Hepatocyte (in vitro differentiated cells): ENCODE results near the gene COL7A1. TPM values are rescaled to one million over a fixed set of nuclear protein-coding genes. Genes with fewer than 3 reads are reported as not detected.

Experiments used
- DNase-seq: peaks from one replicate; pipeline ENCODE4 v3.0.0-alpha.2; 2016; ENCODE audit warnings: low spot score
- H2AFZ ChIP-seq: fragments of 200-600 bp; sonication (generic); 2 replicates; pipeline ENCODE4 v1.6.0; 2016; ENCODE audit warnings: antibody characterized with exemption, mild to moderate bottlenecking
- H3K27ac ChIP-seq: fragments of 200-600 bp; sonication (generic); 2 replicates; pipeline ENCODE4 v1.5.1; 2016; ENCODE audit warnings: mild to moderate bottlenecking
- H3K27me3 ChIP-seq: fragments of 200-600 bp; sonication (generic); 2 replicates; pipeline ENCODE4 v1.6.1; 2016
- H3K36me3 ChIP-seq: fragments of 200-600 bp; sonication (generic); replicated peaks from 2 replicates; pipeline ENCODE4 v1.5.1; 2016; ENCODE audit warnings: low read depth; ENCODE audit not compliant: insufficient read depth
- H3K4me1 ChIP-seq: fragments of 200-600 bp; sonication (generic); 2 replicates; pipeline ENCODE4 v1.5.1; 2016; ENCODE audit warnings: mild to moderate bottlenecking, moderate library complexity; ENCODE audit not compliant: insufficient read depth
- H3K4me2 ChIP-seq: fragments of 200-600 bp; sonication (generic); 2 replicates; pipeline ENCODE4 v1.6.0; 2016
- H3K4me3 ChIP-seq: fragments of 200-600 bp; sonication (generic); 2 replicates; pipeline ENCODE4 v1.5.1; 2016; ENCODE audit warnings: mild to moderate bottlenecking
- H3K79me2 ChIP-seq: fragments of 200-600 bp; sonication (generic); 2 replicates; pipeline ENCODE4 v1.6.0; 2017; ENCODE audit warnings: mild to moderate bottlenecking
- H3K9me2 ChIP-seq: fragments of 200-600 bp; sonication (generic); replicated peaks from 2 replicates; pipeline ENCODE4 v1.6.0; 2017; ENCODE audit warnings: mild to moderate bottlenecking; ENCODE audit not compliant: insufficient read depth
- H3K9me3 ChIP-seq: fragments of 200-600 bp; sonication (generic); 2 replicates; pipeline ENCODE4 v1.5.1; 2016; ENCODE audit warnings: low read depth, mild to moderate bottlenecking
- H4K20me1 ChIP-seq: fragments of 200-600 bp; sonication (generic); 2 replicates; pipeline ENCODE4 v1.6.0; 2016; ENCODE audit warnings: mild to moderate bottlenecking; ENCODE audit not compliant: insufficient read depth, poor library complexity, severe bottlenecking
- EZH2 ChIP-seq: fragments of 200-600 bp; sonication (generic); IDR thresholded peaks from 2 replicates; pipeline ENCODE4 v1.6.1; 2016; ENCODE audit warnings: antibody characterized with exemption, mild to moderate bottlenecking, borderline replicate concordance
- EZH2phosphoT487 ChIP-seq: fragments of 200-600 bp; sonication (generic); IDR thresholded peaks from one replicate; pipeline ENCODE4 v1.6.1; 2018; ENCODE audit warnings: antibody characterized with exemption, mild to moderate bottlenecking, low read depth, moderate library complexity; ENCODE audit not compliant: unreplicated experiment, severe bottlenecking
- WGBS: methylation state at CpG from one replicate; pipeline ENCODE4 v1.1.6; 2016; ENCODE audit warnings: low lambda C conversion rate; ENCODE audit errors: missing lambda C conversion rate; 5-methylcytosine and 5-hydroxymethylcytosine counted together
- polyA plus RNA-seq: library from polyadenylated mRNA; unstranded; fragments of >200 nt; fragmentation: Nextera tagmentation; extraction: Ambion mirVana; gene quantifications from 2 replicates; pipeline ENCODE4 v1.2.1, GENCODE V29; 2016
- total RNA-seq: library from RNA; depleted of rRNA; stranded (reverse); fragments of >200 nt; gene quantifications from 2 replicates; pipeline ENCODE4 v1.2.3, GENCODE V29; 2014
- TF ChIP-seq, protein P1 (sequence below): fragments of 200-600 bp; sonication (generic); IDR thresholded peaks from 2 replicates; pipeline ENCODE4 v1.5.1; 2016; ENCODE audit warnings: antibody characterized with exemption, mild to moderate bottlenecking; ENCODE audit not compliant: poor library complexity

COL7A1 gene
- total and polyA plus RNA-seq, 2 experiments from 2014 or later = 17.4 to 19.6 TPM

- H3K4me2 ChIP-seq = no peak overlapping the region
- no peak overlapping the region for H3K4me3 ChIP-seq
- no peaks in the 10 kb centered on the region for H3K9me2 ChIP-seq
- DNase-seq = no peak
- no peaks in the 10 kb centered on the region for H3K36me3 ChIP-seq
- TF ChIP-seq, protein P1, sequence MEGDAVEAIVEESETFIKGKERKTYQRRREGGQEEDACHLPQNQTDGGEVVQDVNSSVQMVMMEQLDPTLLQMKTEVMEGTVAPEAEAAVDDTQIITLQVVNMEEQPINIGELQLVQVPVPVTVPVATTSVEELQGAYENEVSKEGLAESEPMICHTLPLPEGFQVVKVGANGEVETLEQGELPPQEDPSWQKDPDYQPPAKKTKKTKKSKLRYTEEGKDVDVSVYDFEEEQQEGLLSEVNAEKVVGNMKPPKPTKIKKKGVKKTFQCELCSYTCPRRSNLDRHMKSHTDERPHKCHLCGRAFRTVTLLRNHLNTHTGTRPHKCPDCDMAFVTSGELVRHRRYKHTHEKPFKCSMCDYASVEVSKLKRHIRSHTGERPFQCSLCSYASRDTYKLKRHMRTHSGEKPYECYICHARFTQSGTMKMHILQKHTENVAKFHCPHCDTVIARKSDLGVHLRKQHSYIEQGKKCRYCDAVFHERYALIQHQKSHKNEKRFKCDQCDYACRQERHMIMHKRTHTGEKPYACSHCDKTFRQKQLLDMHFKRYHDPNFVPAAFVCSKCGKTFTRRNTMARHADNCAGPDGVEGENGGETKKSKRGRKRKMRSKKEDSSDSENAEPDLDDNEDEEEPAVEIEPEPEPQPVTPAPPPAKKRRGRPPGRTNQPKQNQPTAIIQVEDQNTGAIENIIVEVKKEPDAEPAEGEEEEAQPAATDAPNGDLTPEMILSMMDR = no peak
- TF ChIP-seq EZH2 (no peak), EZH2phosphoT487 (no peak)
- no peaks in the 10 kb centered on the region for H3K9me3 ChIP-seq
- H3K79me2 ChIP-seq = peaks cover 12% of the 10 kb centered on the region
- no peak overlapping the region for H3K27ac ChIP-seq
- 95% methylated on average over 12 of the region's 12 CpGs for WGBS
- H2AFZ ChIP-seq = no peak overlapping the region
- H3K4me1 ChIP-seq = peaks cover 9% of the 10 kb centered on the region
- H3K27me3 ChIP-seq = no peaks in the 10 kb centered on the region
- H4K20me1 ChIP-seq = peaks cover 8% of the 10 kb centered on the region
Observed at GRCh38 chr3:48630833-48631232, 35.7 kb upstream of the COL7A1 start.

GRCh38 chr3:48630407-48630806 is 35.3 kb upstream of the COL7A1 start:
- Histone ChIP-seq H3K36me3 (no peaks in the 10 kb centered on the region), H3K4me2 (no peak overlapping the region), H3K27ac (no peak overlapping the region), H3K27me3 (no peaks in the 10 kb centered on the region), H3K9me3 (no peaks in the 10 kb centered on the region), H3K79me2 (peaks cover 12% of the 10 kb centered on the region), H2AFZ (no peak overlapping the region), H3K9me2 (no peaks in the 10 kb centered on the region), H4K20me1 (peaks cover 8% of the 10 kb centered on the region), H3K4me3 (no peak overlapping the region), H3K4me1 (peaks cover 8% of the 10 kb centered on the region)
- TF ChIP-seq EZH2 (no peak), EZH2phosphoT487 (no peak)
- TF ChIP-seq, protein P1 = no peak
- 92% methylated on average over 8 of the region's 8 CpGs for WGBS
- no peak for DNase-seq

DNA sequence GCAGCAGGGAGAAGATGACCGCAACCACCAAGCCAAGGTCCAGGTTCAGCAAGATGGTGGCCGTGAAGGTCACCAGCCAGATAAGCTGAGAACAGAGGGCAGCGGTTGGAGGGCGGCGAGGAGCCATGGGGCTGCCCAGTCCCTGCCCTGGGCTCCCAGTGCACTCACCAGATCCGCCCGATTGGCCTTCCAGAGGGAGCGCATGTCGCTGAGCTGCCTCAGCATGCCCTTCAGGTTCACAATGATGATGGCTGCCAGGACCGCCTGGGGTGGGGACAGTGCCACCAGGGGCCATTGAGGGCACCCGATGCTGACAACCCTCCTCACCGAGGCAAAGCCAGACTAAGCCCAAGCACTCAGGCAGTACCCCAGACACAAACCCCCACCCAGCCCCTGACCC is 34.8 kb upstream of the COL7A1 start:
- TF ChIP-seq EZH2phosphoT487 (no peak), EZH2 (no peak)
- TF ChIP-seq, protein P1 = no peak
- Histone ChIP-seq H4K20me1 (peaks cover 8% of the 10 kb centered on the region), H2AFZ (no peak overlapping the region), H3K27me3 (no peaks in the 10 kb centered on the region), H3K4me1 (peaks cover 8% of the 10 kb centered on the region), H3K9me2 (no peaks in the 10 kb centered on the region), H3K27ac (no peak overlapping the region), H3K4me2 (no peak overlapping the region), H3K36me3 (no peaks in the 10 kb centered on the region), H3K9me3 (no peaks in the 10 kb centered on the region), H3K79me2 (peaks cover 12% of the 10 kb centered on the region), H3K4me3 (no peak overlapping the region)
- 93% methylated on average over 12 of the region's 12 CpGs for WGBS
- no peak for DNase-seq
